ENCODE data around the gene CAGE1.

- no peak for TF ChIP-seq EZH2 (IDR thresholded peaks at IDR 0.05; ENCODE audit: insufficient read depth, poor library complexity, severe bottlenecking)
- no peak for TF ChIP-seq EZH2phosphoT487 (IDR thresholded peaks at IDR 0.05; ENCODE audit: insufficient read depth, low read depth)
Measured at GRCh38 chr6:7292596-7293255, 96.8 kb downstream of the CAGE1 start.
